ENCODE results near the gene ST14.
"Not testable (repeated sequence)": the region's sequence is repeated elsewhere in the genome, so short reads cannot be mapped to it uniquely, and the experiment has no call there.

The ST14 gene

DNA sequence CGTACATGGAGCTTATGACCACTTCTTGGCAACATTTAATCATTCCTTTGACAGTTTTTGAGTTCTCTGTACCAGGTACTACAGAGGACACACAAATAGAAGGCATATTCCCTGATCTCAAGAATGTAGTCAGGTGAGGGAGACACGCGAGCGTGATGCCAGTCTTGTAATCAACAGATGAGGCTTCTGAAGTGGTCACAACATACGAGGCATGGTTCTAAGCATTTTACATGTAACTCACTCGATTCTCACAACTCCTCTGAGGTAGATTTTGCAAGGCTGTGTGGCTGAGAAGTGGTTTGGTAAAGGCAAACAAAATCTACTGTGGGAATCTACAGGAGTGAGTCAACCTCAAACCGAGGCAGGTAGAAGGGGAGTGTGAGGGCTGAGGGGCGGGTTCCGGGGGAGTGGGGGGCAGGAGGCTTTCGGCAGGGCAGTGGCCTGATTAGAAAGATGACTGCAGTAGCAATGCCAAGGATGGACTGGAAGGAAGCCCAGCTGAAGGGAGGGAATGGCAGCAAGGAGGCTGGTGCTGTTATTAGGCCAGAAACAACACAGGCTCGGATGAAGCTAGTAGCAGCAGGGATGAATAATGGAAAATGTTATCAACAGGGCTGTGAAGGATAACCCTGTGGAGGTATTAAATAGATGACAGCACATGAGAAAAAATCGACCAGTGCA is 63.8 kb downstream of the ST14 start:
- DNase-seq (no peak), ATAC-seq (peak; percentile 60)
- peaks cover 16% of the 10 kb centered on the region for H3K4me1 Mint-ChIP-seq
- H3K27me3 Mint-ChIP-seq: no peaks in the 10 kb centered on the region
- peaks cover 2% of the 10 kb centered on the region for H3K36me3 Mint-ChIP-seq (ENCODE audit: low read depth)
- peak overlapping the region; percentile 38 for H3K27ac Mint-ChIP-seq
- H3K4me3 Mint-ChIP-seq: no peak overlapping the region
- no peaks in the 10 kb centered on the region for H3K9me3 Mint-ChIP-seq

DNA sequence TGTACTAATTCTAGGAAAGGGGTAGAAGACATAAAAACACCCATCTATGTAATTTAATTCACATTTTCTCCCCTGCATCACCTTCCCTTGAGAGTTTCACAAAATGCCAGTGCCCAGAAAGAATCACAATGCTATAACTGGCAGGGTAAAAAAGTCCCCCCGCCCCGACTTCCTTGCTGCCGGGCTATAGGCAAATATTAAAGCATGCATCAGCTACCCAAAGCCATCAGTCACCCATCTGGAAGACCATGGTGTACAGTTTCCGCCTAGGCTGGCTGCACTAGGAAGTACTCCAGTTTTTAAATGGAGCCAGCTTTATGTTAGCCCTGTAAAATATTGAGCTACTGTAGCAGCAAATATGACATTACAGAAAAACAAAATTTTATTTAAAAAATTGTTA is 67.8 kb downstream of the ST14 start:
- H3K9me3 Mint-ChIP-seq: no peaks in the 10 kb centered on the region
- H3K27ac Mint-ChIP-seq: no peak overlapping the region
- no peaks in the 10 kb centered on the region for H3K27me3 Mint-ChIP-seq
- H3K36me3 Mint-ChIP-seq (ENCODE audit: low read depth): peaks cover 4% of the 10 kb centered on the region
- H3K4me1 Mint-ChIP-seq: peaks cover 16% of the 10 kb centered on the region
- DNase-seq: no peak
- no peak overlapping the region for H3K4me3 Mint-ChIP-seq
- no peak for ATAC-seq

DNA sequence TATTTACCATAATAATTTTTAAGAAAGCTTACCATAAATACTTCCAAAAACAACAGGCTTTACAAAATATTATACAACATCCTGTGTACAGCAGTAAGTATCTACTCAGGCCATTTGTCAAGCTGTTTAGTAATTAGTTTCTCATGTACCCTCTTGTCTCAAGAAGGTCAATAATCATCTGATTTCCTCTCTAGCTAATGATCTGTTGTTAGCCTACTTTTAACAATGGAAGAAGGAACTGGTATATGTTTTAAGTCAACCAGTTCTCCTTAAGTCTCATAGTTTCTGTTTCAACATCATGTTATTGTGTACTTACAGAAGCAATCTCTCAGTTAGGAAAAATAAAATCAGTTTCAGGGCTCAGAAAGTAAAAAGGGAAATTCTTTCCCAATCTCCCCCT is 73.9 kb downstream of the ST14 start:
- H3K4me3 Mint-ChIP-seq, DNase-seq, H3K4me1 Mint-ChIP-seq, H3K27ac Mint-ChIP-seq, H3K9me3 Mint-ChIP-seq, ATAC-seq, H3K27me3 Mint-ChIP-seq: not testable (repeated sequence)
- peaks cover 14% of the 10 kb centered on the region for H3K36me3 Mint-ChIP-seq (ENCODE audit: low read depth)

DNA sequence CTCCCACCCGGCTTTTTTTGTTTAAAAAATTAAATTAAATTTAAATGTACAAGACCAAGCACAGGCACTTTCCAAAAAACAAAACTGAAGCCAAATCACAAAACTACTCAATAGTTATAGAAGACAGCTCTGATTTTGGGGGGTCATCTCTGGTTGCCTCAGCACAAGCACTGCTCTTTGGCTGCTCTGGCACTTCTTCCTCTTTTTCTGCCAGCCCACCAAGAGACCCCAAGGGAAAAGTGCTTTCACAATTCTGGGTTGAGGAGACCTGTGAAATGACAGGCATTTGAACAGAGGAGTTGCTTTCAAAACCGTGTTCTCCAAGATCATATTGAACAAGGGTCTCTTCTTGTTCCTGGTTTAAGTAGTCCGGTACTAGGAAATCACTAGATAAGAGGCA is 74.3 kb downstream of the ST14 start:
- ATAC-seq, H3K4me3 Mint-ChIP-seq, H3K9me3 Mint-ChIP-seq, H3K27ac Mint-ChIP-seq, H3K4me1 Mint-ChIP-seq, DNase-seq, H3K27me3 Mint-ChIP-seq: not testable (repeated sequence)
- H3K36me3 Mint-ChIP-seq (ENCODE audit: low read depth): peaks cover 14% of the 10 kb centered on the region

DNA sequence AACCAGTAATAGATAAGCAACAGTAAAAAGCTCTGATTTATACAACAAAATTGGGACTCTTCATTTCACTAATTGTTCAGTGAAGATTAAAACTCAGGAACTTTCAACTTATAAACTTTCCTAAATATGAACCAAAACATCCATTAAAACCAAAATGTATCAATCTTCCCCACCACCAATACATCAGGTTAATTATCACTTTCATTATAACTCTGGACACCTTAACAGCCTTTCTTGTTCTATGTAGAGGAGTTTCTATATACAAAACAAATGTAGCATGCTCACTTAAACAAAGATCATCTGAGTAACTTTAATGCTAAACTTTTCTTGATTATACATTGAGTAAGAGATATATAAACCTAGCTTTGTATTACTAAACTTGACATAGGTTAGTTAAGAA is 74.7 kb downstream of the ST14 start:
- Mint-ChIP-seq H3K9me3 (no peaks in the 10 kb centered on the region), H3K27me3 (no peaks in the 10 kb centered on the region), H3K27ac (no peak overlapping the region), H3K4me3 (no peak overlapping the region), H3K36me3 (ENCODE audit: low read depth) (peaks cover 16% of the 10 kb centered on the region), H3K4me1 (no peaks in the 10 kb centered on the region)
- ATAC-seq (no peak), DNase-seq (no peak)

DNA sequence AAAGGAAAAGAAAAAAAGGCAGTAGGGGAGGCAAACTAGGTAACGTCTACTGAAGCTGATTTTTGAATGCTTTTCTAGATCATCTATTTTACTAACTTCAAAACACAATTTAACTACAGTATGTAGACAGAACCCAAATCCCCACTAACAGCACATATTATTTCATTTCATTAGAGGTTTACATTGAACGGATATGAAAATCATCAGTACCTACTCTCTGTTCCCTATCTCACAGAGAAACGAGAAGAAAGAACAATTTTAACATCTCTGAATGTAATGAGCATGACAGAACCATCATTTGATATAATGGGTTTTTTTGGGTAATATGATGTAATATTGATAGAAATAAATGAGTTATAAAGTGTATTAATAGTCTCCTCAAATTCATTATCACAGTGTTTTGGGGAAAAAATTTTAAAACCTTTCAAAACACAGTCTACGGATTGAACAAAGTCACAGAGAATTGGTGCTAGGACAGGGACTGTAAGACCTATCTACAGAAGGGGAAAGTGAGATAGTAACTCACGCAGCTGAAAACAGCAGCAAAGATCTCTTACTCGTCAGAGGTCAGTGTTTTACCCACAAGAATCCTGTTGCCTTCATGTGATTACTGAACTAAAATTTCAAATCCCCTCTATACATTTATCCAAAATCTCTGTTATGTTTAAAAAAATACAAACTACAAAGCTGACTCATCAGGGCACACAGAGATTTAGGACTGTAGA is 77.9 kb downstream of the ST14 start:
- no peak overlapping the region for H3K27ac Mint-ChIP-seq
- H3K36me3 Mint-ChIP-seq (ENCODE audit: low read depth): peaks cover 14% of the 10 kb centered on the region
- H3K4me1 Mint-ChIP-seq: peaks cover 2% of the 10 kb centered on the region
- H3K4me3 Mint-ChIP-seq: no peak overlapping the region
- ATAC-seq (no peak), DNase-seq (no peak)
- no peaks in the 10 kb centered on the region for H3K9me3 Mint-ChIP-seq
- H3K27me3 Mint-ChIP-seq: no peaks in the 10 kb centered on the region

DNA sequence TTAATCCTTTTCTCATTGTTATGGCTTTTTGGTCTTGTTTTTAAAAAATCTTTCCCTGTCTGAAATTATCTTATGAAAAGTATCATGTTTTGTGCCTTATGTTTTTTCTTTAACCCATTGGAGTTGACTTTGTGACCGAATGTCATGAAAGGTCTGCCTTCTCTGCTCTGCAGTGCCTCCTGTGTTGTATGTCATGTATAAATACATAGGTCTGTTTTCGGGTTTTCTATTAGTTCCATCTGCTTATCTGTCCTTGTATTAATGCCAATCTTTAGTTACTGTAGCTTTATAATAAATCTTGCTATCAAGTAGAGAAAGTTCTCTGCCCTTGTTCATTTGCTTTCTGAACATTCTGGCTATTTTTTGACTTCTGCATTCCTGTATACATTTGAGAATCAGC is 82.1 kb downstream of the ST14 start:
- Mint-ChIP-seq H3K27ac (no peak overlapping the region), H3K4me1 (peaks cover 28% of the 10 kb centered on the region), H3K27me3 (no peaks in the 10 kb centered on the region), H3K4me3 (no peak overlapping the region), H3K36me3 (ENCODE audit: low read depth) (peaks cover 15% of the 10 kb centered on the region), H3K9me3 (no peaks in the 10 kb centered on the region)
- ATAC-seq: no peak
- no peak for DNase-seq

DNA sequence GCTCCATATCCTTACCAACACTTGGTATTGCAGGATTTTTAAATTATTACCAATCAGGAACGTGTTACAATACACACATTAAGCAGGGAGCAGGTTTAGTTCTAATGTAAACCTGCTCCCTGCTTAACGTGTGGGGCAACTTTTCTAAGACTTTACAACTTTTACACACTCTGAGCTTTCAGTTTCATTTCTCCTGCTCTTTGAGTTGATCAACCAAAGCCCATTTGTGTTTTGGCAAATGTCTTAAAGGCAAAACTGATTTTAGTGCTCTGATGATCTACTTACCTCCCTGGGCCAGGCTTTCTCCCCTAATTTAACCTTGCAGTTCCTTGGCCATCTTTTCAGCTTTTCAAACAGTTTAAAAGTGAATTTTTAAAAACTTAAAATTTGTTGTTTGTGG is 84.2 kb downstream of the ST14 start:
- ATAC-seq (no peak), DNase-seq (no peak)
- Mint-ChIP-seq H3K36me3 (ENCODE audit: low read depth) (peaks cover 6% of the 10 kb centered on the region), H3K9me3 (no peaks in the 10 kb centered on the region), H3K4me1 (peaks cover 33% of the 10 kb centered on the region), H3K4me3 (no peak overlapping the region), H3K27ac (no peak overlapping the region), H3K27me3 (no peaks in the 10 kb centered on the region)

DNA sequence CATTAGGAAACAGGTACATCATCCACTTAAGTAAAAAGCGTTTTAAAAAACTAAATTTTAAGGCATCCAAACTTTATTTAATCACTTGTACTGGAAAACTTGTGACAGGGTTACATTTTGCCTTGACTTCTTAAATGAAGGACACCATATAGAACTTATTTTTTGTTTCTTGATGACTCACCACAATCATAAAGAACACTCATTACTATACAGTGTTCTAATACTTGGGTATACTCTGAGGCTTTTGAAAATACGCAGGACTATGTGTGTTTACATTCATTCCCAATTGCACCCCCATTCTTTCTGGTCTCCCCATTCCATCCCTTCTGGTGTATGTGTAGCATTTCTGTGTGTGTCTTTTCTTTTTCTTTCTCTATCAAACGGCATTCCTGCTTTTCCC is 85.3 kb downstream of the ST14 start:
- no peak for ATAC-seq
- DNase-seq: no peak
- Mint-ChIP-seq H3K27me3 (no peaks in the 10 kb centered on the region), H3K36me3 (ENCODE audit: low read depth) (peaks cover 6% of the 10 kb centered on the region), H3K9me3 (no peaks in the 10 kb centered on the region), H3K4me1 (peaks cover 34% of the 10 kb centered on the region), H3K4me3 (no peak overlapping the region), H3K27ac (no peak overlapping the region)

DNA sequence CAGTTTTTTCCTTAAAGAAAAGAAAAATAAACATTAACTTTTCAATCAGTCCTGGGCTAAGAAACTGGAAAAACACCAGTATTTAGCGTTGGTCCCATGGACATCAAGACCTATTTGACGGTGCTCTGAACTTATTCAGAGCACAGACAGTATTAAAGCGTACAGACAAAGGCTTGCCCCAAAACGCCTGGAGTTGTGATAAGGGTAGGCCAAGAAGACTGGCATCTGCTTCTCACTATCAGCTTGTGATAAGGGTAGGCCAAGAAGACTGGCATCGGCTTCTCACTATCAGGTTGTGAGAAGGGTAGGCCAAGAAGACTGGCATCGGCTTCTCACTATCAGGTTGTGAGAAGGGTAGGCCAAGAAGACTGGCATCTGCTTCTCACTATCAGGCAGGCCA is 85.8 kb downstream of the ST14 start:
- H3K4me1 Mint-ChIP-seq: peaks cover 34% of the 10 kb centered on the region
- not testable (repeated sequence) for H3K27me3 Mint-ChIP-seq; H3K36me3 Mint-ChIP-seq (ENCODE audit: low read depth); H3K9me3 Mint-ChIP-seq; H3K27ac Mint-ChIP-seq; H3K4me3 Mint-ChIP-seq; DNase-seq; ATAC-seq

DNA sequence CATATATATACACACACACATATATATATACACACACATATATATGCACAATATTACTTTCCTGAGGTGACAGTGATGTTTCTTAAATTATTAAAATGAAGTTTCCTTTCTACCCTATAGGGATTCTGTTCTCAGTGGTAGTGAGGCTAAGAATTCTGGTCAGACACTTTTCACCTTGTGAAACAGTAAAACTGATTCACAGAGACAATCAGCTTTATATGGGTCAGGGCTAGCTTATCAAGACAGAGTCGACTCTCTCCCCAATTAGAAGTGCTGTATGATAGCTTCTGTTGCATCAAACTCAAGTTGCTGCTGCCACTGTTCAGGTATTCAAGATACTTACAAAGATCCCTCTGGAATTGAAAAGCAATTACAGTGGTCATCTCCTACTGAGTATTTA is 86.7 kb downstream of the ST14 start:
- ATAC-seq: no peak
- H3K36me3 Mint-ChIP-seq (ENCODE audit: low read depth): peaks cover 13% of the 10 kb centered on the region

DNA sequence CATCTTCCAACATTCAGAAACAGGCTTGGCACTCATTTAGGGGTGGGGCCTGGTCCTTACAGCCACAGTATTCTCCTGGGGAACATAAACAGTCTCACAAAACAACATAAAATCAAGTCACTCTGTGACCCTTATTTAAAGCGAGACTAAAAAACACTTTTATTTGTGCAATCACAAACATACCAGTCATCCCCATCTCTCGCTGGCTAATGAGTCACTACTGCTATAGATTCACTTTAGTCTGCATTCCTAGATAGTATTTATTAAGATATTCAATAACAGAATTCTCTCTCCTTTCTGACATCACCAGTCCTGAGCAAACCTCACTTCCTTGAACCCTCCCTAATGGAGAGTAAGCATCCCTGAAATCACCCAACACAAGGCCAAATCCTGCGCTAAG is 87.2 kb downstream of the ST14 start:
- peaks cover under 1% of the 10 kb centered on the region for H3K9me3 Mint-ChIP-seq
- H3K36me3 Mint-ChIP-seq (ENCODE audit: low read depth): peaks cover 16% of the 10 kb centered on the region
- DNase-seq (no peak), ATAC-seq (no peak)
- H3K4me3 Mint-ChIP-seq: no peak overlapping the region
- H3K27ac Mint-ChIP-seq: no peak overlapping the region
- H3K4me1 Mint-ChIP-seq: peaks cover 37% of the 10 kb centered on the region
- H3K27me3 Mint-ChIP-seq: no peaks in the 10 kb centered on the region

More for the DNA sequence above, 86.7 kb downstream of the ST14 start:
- Mint-ChIP-seq H3K27me3 (no peaks in the 10 kb centered on the region), H3K4me1 (peaks cover 37% of the 10 kb centered on the region), H3K4me3 (no peak overlapping the region), H3K9me3 (no peaks in the 10 kb centered on the region), H3K27ac (no peak overlapping the region)
- DNase-seq: no peak

DNA sequence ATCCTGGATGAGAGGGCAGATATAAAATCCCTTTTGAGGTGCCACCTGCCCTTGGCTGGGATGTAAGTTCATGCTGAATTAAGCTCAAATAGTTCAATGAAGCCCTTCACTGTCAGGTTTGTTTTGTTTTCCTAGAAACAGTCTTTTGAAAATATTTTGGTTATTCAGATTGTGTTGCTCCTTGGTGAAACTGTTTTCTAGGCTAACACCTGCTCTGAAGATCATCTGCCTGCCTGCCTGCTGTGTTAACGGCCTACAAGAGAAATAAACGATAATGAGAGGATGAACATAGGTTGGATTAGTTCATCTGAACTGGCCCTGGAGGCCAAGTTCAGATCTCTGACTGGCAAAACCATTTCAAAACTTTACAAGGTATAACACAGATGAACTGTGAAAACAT is 87.7 kb downstream of the ST14 start:
- no peak for DNase-seq
- H3K9me3 Mint-ChIP-seq: peaks cover 6% of the 10 kb centered on the region
- peak overlapping the region; percentile 48 for H3K27ac Mint-ChIP-seq
- H3K4me3 Mint-ChIP-seq: no peak overlapping the region
- H3K36me3 Mint-ChIP-seq (ENCODE audit: low read depth): peaks cover 21% of the 10 kb centered on the region
- ATAC-seq: no peak
- peaks cover 35% of the 10 kb centered on the region for H3K4me1 Mint-ChIP-seq
- no peaks in the 10 kb centered on the region for H3K27me3 Mint-ChIP-seq

DNA sequence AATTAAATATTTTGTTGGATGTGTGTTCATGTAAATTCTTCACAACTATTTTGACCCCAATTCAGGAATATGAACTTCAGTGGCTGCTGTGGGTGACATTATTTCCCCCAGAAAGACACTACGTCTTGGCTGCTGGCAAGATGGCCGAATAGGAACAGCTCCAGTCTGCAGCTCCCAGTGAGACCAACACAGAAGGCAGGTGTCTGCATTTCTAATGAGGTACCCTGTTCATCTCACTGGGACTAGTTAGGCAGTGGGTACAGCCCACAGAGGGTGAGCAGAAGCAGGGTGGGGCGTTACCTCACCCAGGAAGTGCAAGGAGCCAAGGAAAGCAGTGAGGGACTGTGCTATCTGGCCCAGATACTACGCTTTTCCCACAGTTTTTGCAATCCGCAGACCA is 89.8 kb downstream of the ST14 start:
- ATAC-seq (no peak), DNase-seq (no peak)
- Mint-ChIP-seq H3K27me3 (no peaks in the 10 kb centered on the region), H3K36me3 (ENCODE audit: low read depth) (peaks cover 28% of the 10 kb centered on the region), H3K9me3 (peaks cover 8% of the 10 kb centered on the region), H3K4me3 (no peak overlapping the region), H3K27ac (no peak overlapping the region), H3K4me1 (peaks cover 32% of the 10 kb centered on the region)

DNA sequence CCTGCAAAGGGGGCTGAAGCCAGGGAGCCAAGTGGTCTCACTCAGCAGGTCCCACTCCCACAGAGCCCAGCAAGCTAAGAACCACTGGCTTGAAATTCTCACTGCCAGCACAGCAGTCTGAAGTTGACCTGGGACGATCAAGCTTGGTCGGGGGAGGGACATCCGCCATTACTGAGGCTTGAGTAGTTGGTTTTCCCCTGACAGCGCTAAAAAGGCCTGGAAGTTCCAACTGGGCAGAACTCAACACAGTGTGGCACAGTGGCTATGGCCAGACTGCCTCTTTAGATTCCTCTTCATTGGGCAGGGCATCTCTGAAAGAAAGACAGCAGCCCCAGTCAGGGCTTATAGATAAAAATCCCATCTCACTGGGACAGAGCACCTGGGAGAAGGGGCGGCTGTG is 90.3 kb downstream of the ST14 start:
- H3K9me3 Mint-ChIP-seq, H3K27me3 Mint-ChIP-seq, ATAC-seq, H3K27ac Mint-ChIP-seq, DNase-seq, H3K4me3 Mint-ChIP-seq: not testable (repeated sequence)
- peaks cover 27% of the 10 kb centered on the region for H3K4me1 Mint-ChIP-seq
- peaks cover 30% of the 10 kb centered on the region for H3K36me3 Mint-ChIP-seq (ENCODE audit: low read depth)
